Stimulated activated naive CD8-positive, alpha-beta T cell treated with anti-CD3 and anti-CD28 coated beads, Interleukin-15, Interleukin-2, amounts not matched to agents 100 U/mL and 50 U/mL, for 24 hours (primary cell): ENCODE results near the gene SH3TC2.

Experiments used
- ATAC-seq: fragments of 150-1000 bp; cut with Tn5 transposase; one replicate; pipeline ENCODE4 v1.10.0; 2021
- DNase-seq: peaks from one replicate; pipeline ENCODE4 v3.0.0; 2021

The SH3TC2 gene

DNA sequence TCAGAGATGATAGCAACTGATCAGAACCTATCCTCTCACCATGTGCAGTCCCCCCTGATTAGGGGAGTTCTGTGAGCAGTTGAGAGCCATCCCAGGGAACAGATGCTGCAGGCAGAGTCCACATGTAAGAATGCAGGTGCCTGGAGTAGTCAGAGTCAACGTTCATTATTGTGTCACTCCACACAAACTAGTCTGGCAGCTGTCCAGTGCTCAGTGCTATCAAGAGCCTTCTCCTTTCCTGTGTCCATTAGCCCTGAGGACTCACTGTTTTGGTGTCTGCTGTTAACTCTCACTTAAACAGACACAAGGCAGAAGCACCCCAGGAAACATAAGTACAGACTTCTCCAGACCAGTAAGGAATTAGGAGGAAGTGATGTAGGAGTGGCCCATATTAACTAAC, 2.5 kb downstream of the SH3TC2 start:
- DNase-seq (no peak), ATAC-seq (no peak)

DNA sequence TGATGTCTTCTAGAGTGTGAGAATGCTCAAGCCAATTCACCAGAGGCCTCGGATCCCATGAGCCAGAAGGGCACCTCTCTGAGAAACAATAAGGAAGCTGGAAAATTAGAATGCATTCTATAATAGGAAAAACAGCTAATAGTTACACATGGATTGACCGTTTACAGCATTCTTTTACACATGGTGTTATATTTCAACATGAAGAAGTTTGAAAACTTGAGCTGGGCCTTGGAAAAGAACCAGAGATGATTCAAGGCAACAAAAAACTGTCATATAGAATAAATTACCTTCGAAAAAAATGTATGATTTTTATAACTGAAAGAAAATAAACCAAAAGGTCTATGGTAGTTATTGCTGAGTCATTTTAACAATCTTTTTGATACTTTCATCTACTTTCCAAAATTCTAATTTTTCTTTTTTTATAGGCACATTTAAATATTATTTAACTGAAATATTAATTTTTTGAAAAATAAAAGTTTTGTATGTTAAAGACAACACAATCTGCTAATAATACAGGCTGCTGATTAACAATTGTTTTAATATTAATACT, 6.2 kb downstream of the SH3TC2 start:
- DNase-seq (no peak), ATAC-seq (no peak)

DNA sequence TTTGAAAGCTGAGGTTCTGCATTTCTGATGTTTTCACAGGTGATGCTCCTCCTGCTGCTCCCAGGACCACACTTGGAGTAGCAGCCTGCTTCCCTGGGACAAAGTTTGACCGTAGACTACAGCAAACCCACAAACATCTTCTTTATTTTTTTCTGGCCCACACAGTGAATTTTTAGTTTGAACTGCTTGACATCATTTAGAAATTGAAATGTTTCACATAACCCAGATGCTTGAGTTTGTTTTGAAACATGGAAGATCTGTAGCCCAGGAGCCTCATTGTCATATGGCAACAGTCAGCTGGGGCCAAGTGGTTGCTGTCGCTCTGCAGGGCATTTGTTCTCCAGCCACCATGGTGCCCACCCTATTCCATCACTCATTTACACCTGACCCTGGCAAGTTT, 8.4 kb downstream of the SH3TC2 start:
- no peak for ATAC-seq

DNA sequence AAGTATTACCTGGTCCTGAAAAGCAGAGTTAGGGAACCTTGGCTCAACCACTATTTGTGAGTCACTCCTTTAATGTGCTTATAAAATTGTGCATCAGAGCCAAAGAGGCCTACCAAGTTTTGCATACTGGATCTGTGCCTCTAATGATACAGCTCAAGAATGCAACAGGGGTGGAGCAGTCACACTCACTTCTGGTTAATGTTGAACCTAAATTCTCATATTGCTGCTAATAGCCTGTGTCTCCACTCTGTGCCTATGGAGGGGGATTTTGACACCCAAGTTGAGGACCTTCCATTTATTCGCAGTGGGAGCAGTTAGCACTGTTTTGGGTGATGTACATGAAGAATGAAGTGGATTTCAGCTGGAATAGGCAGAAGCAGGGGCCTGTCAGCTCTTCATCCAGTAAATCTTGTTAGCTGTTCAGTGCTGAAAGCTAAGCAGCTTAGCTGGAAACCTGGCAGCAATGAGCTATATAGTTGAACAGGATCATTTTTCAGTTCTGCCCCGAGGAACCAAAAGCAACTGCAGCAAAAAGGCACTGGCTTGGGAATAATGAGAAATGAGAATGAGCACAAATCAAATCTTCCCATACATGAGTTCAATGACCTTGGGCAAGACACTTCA, 9.7 kb downstream of the SH3TC2 start:
- ATAC-seq (no peak), DNase-seq (no peak)

More for the DNA sequence above, 8.4 kb downstream of the SH3TC2 start:
- DNase-seq = no peak

DNA sequence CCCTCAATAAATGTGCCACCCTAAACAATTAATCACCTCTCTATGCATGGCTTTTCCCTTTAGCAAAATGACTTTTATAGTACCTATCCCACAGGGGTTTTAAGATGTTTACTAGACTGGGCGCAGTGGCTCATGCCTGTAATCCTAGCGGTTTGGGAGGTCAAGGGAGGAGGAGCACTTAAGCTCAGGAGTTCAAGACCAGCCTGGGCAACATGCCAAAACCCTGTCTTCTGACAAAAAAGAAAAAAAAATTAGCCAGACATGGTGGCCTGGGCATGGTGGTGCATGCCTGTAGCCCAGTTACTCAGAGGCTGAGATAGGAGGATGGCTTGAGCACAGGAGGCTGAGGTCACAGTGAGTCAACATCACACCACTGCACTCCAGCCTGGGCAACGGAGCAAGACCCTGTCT, 13.5 kb downstream of the SH3TC2 start:
- DNase-seq (no peak), ATAC-seq (no peak)

DNA sequence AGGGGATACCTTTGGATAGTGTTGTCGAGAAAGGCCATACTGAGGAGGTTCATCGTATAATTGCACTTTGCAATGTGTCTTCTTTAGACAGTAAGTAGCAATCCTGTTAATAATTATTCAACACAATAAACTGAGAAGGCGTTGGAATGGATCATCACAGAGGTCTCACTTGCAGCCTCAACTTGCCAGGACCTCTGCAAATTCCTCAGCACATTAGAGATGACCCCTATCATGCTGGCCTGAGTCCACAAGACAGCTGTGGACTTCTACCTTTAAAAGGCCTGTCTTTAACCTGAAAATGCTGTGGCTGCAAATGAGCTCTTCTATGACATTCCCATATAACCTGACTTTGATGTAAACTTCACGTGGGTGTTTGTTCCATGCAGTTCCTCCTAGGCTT, 14.1 kb downstream of the SH3TC2 start:
- ATAC-seq (no peak), DNase-seq (no peak)

DNA sequence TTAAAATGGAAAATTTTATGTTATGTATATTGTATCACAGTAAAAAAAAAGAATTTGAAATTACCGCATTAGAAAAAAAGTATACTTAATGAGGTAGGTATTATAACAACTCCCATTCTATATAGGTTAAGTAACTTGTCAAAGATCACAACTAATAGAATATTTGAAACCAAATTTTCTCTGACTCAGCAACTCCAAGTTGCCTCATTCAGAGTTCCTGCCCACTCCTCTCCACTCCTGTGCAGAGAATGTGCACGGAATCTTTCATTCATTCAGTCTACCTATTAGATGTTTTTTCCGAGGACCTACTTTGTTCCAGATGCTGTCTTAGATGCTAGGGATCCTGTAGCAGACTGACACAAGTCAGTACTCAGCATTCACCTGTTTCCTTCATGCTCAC, 15.4 kb downstream of the SH3TC2 start:
- ATAC-seq = no peak
- no peak for DNase-seq

DNA sequence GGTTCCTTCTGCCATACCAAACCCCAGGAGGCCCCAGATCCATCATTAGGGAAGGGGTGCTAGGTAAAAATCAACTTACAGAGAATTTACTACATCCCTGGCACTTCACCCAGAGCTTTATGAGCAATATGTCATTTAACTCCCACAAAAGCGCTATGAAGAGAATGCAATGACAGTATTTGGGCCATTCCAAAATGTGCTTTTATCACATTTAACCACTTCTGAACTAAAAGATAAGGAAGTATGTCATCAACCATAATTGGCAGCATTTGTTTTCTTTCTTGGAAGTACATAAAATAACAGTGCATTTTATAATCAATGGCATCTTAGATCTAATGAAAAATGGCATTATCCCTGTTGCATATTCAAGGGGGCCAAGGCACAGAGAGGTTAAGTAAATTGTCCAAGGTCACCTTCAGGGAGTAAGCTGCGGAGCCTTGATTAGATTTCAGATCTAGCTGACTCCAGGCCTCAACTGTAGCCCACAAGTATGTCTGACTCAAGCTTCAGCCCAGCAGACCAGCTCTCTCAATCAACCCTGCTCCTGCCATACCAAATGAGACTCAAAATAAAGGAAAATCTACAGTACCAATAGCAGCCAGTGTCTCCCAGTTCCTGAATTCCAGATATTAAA, 16.5 kb downstream of the SH3TC2 start:
- ATAC-seq (no peak), DNase-seq (no peak)

DNA sequence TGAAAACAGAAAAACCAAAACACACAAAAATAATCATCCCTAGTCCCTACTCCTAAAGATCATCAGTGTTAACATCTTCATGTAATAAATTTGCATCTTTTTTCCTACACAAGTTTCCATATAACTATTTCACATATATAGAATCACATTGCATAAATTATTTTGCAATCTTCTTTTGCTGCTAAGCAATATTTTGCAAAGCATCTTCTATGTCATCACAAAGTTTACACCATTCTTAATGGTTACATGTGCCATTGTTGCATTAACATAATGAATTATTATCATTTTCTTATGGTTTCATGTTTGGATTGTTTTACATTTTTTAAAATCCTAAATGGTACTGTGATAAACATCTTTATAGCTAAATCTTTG, 17.8 kb downstream of the SH3TC2 start:
- DNase-seq = no peak
- ATAC-seq = no peak

DNA sequence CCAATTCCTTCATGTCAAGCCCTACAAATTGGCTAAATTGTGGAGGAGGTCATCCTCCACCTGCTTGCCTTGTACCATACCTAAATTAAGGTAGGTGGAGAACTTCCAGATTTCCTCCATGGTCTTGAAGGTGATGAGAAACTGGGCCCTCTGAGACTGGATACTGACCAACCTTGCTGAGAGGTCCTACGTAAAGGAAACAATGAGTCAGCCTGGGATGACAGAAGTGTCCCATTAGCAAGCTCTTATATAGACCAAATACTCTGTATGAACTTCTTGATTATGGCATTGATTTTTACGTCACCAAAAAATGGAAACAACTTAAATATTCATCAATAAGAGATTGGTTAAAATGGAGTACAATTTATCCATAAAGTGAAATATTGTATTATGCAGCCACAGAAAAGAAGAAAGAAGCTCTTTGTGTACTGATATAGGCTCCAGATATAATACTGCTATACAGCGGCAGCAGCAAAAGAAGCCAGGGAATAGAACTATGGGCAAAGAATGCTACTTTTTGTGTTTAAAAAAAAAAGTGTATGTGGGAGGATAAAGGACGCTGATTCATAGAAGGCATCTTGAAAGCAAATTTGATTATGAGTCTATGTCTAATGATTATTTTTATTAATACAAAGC, 18.3 kb downstream of the SH3TC2 start:
- no peak for DNase-seq

DNA sequence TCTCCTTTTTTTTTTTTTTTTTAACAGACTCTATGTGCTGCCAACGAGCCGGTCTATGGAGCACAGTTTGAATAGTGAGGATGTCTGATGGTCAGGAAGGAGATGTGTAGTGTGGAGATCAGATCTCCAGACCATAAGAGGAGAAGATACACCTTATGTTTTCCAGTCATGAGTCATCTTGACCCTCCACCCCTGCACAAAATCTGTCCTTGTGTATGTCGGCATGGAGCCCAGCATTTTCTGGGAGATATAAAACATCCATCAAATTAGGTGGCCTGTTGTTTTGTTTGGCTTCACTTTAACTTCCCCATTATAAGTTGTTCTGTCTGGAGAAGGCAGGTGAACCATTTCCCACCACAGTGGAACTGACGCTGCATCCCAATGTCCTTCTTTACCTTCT, 19.2 kb downstream of the SH3TC2 start:
- DNase-seq = no peak
- ATAC-seq = no peak

More for the DNA sequence above, 18.3 kb downstream of the SH3TC2 start:
- no peak for ATAC-seq

DNA sequence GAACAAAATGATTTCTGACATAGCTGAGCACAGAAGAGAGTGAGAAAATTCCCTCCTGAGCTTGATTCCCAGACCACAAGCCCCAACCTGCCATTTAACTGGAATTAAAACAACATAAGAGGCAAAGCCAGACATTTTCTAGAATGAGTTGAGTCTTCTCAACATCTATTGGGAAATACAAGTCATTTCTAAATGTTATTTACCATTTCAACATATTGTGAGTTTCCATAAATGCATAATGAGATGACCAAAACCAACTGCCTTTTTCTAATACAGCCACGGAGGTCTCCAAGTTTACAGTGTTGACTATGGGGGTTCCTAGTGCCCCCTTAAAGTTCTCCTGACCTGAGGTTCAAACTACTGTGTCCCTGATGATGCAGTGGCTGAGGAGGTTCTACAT, 20.0 kb downstream of the SH3TC2 start:
- ATAC-seq = no peak
- no peak for DNase-seq

DNA sequence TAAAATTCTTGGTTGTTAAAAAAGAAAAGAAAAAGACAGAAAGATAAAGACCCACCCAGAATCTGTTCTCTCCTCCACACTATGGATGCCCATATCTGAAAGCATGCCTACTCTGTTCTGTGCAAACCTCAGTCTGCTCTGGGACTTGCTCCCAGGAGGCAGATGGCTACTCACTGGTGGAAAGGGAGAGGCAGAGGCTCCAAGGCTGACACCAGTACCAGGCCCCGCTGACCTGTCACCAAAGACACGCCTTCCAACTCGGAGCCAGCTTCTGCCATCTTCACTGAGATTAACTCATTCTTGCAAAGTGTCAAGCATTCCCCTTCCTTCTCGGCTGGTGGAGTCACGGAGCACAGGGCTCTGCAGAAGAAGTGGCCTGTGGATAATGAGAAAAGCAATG, 21.6 kb downstream of the SH3TC2 start:
- no peak for DNase-seq
- ATAC-seq = no peak

DNA sequence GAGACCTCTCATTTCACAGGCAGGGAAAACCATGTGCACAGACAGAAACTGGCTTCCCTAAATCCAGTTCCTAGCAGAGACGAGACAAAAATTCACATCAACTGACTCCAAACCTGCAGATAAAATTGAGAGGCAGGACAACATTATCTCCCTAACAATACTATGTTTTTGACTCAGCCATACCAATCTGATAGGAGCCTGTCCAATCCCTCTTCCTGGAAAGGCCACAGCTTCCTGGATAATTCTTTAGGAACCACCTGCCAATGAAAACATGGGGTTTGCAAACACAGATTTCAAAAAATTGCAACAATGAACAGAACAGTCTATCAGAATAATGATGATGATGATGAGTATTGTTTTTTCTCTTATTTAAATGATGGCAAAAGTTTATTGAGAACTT, 22.4 kb downstream of the SH3TC2 start:
- ATAC-seq (no peak), DNase-seq (no peak)

DNA sequence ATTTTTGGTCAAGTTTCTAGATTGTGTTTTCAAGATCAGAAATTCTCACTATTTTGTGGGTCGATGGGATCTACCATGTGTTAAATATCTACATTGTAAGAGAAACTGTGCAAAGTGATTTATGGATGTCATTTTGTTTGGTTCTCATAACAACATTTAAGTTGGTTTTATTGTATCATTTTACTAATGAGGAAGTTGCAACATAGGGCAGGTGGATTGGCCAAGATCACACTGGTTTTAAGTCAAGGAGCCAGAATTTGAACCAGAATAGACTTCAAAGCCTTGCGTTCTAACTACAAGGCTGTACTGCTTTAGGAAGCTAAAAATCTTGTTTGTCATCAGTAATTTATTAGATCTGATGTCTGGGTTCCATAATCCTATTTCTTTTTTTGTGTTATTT, 23.4 kb downstream of the SH3TC2 start:
- ATAC-seq = no peak
- no peak for DNase-seq

DNA sequence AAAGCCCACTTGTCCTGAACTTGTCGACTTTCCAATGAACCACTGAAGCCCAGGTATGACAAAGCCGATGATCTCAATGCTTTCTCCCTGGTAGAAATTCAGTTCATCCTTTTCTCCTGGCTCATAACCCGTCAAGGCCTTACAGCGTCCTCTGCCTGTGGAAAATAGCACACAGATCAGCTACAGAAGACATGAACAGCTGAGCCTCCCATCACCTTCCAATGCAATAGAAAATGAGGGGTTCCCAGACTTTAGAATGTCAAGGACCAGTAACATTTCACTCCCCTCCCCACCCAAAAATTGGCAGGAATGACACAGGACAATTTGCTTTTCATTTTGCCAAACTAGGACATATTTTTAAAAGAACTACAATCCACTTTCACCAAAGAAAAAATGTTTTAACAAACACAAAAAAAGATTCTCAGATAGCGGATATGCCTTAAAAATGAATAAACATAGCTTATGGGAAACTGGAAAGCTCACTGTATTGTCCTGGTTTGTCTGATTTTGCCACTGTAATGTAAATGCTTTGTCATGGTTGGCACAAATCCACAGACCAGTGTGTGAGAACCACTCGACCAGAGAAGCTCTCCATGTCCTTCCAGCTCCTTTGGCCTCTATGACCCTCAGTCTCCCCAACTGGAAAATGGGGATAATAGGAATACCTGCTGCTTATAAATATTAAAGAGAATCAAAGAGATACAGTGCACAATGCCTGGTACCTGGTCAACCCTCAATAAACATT, 24.4 kb downstream of the SH3TC2 start:
- ATAC-seq (no peak), DNase-seq (no peak)

DNA sequence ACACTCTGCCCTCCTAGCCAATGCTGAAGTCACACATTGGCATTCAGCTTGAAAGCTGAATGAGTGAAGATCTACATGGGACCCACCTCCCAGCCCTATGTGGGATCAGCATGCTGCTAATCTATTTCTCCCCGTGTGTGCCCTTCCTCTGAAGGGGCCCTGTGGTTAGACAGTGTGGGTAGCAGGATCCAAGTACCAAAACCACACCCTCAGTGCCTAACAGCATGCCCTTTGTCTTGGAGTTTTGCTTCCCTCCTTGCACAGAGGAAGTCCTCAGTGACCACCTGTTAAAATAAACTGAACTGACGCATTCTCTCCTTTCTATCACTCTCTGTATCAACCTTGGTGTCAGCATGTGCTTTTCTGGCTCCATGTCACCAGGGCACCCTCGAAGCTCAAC, 25.0 kb downstream of the SH3TC2 start:
- DNase-seq (peak; percentile 20), ATAC-seq (peak; percentile 81)

DNA sequence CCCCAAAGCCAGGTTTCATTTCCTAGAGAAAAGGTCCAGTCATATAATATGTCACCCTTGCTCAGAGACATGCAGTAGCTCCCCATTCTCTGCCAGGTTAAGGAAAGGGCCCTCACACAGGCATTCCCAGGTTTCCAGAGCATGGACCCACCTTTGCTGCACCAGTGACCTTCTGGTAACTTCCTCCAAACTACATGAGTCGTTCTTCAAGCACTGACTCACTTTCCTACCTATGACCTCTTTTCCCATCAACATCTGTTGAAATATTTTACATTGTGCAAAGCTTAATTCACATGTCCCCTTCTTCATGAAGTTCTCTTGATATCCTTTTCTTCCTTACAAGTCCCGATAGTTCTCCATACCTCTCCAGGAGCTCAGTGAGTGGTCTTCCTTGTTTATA, 25.9 kb downstream of the SH3TC2 start:
- DNase-seq = no peak
- ATAC-seq = no peak

DNA sequence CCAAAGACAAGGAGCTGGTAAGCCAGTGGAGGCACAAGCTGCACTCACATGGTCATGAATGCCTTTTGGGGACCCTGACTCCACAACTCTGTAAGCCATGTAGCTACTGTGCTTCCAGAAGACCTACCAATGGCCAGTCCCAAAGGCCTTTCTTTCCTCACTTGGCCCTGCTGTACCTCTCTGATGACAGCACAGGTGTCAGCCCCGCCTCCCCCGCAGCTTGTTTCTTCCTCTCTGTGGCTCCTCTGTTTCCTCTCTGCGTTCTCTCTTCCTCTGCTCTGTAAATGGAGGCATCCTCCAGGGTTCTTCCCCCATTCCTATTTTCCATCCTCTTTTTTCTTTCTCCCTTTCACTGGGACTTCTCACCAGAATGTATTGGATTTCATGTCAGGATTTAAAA, 26.7 kb downstream of the SH3TC2 start:
- ATAC-seq (no peak), DNase-seq (no peak)

DNA sequence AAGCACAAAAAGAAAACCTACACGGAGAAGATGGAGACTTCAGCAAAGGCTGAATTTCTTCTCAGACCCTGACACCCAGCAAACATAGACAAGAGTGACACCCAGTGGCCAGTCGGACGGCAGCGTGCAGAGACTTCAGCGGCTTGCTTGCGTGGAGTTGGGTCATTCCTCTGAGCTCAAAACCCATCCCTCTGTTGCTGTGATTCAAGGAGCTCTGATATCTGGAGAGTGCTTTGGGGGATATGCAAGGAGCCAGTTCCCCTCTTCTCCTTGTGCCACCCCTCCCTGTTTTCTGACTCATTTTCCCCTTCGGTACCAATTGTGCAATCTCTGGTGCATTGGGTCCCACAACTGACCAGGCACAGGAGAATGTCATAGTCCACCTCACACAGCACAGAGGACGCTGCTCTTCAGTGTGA, 27.5 kb downstream of the SH3TC2 start:
- peak; percentile 72 for ATAC-seq
- DNase-seq = peak; percentile 71

DNA sequence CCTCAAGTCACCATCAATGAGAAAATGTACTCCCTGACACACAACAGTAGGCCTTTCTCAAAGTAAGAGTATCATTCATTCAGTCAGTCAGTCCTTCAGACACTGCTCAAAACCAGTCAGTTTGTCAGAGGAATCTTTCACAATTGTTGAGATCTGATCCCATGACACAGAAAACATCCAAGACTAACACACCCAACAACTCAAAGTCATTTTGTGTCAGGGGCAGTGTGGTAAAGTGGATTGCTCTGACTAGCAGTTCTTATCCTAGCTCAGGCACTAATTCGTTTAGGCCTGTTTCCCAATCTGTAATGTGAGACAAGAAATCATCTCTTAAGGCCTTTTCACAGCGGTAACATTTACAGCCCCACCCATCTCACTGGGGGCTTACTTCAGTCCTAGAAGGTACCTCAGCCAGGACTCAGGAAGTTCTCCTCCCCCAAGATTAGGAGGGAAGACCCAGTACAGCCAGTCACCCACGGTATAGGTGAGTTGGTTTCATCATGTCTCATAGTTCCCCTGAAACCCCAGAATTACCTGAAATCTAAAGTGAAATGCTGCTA, 31.9 kb downstream of the SH3TC2 start:
- DNase-seq (no peak), ATAC-seq (no peak)

DNA sequence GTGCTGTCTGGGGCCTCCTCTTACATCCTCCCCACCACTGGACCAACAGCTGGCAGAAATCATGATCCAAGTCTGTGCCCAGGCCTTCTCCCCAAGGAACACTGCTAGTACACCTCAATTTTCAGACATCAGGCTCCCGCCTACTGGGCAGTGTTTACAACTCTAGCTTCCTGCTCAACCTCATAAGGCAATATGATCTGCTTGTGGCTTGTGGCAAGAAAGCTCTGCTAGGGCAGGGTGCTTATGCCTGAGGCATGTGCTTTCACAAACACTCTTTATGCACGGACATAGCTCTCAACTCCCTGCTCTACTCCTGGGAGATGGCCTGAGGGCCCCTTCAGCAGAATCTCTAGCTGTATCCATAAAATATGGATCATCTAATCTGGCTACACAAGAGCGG, 32.5 kb downstream of the SH3TC2 start:
- DNase-seq = no peak

DNA sequence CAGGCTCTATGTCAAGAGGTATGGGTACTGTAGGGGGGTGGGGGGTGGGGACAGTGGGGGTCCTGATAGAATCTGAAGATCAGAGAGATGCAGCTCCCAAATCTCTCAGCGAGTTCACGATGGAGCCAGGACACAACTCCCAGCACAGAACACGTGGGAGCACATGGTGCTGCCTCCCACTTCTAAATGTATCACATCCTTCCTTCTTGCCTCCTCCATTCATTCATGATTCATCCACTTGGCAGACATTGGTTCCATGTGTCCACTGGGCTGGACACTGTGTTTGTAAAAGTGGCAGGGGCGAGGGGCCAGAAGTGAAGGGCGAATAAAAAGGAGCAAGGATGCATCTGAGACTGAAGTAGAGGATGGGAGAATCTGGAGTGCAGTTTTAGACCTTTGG, 33.9 kb downstream of the SH3TC2 start:
- no peak for ATAC-seq
- no peak for DNase-seq

More for the DNA sequence above, 32.5 kb downstream of the SH3TC2 start:
- no peak for ATAC-seq
